ENCODE results near the gene PRR23E. TPM values are rescaled to one million over a fixed set of nuclear protein-coding genes. Genes with fewer than 3 reads are reported as not detected.

The PRR23E gene
- total RNA-seq (2022; extraction: Qiagen RNA extraction; ENCODE audit: low read depth): not detected in 5 replicates

GRCh38 chr3:127192576-127193232, at the start of gene PRR23E:
TSS of gene PRR23E (plus strand) at chr3:127193131. CDS start at chr3:127196686, 3,555 bp downstream.

Other genes with a start within 250 kb of the PRR23E start
- 18.4 to 25.3 TPM (median 21.6 TPM) in 5 replicates for gene PLXNA1, start 210.0 kb upstream of the PRR23E start, total RNA-seq (2022; extraction: Qiagen RNA extraction; ENCODE audit: low read depth)
- 0.05 to 0.21 TPM (median 0.13 TPM) in 4 of 5 replicates, not detected in the other for gene PRR20G, start 94.9 kb downstream of the PRR23E start, total RNA-seq (2022; extraction: Qiagen RNA extraction; ENCODE audit: low read depth)

Data from A549 treated with CpdA at 1 μM for 4 hours (cell line).